ENCODE measurements around the gene PPP2R5B.

The PPP2R5B gene

DNA sequence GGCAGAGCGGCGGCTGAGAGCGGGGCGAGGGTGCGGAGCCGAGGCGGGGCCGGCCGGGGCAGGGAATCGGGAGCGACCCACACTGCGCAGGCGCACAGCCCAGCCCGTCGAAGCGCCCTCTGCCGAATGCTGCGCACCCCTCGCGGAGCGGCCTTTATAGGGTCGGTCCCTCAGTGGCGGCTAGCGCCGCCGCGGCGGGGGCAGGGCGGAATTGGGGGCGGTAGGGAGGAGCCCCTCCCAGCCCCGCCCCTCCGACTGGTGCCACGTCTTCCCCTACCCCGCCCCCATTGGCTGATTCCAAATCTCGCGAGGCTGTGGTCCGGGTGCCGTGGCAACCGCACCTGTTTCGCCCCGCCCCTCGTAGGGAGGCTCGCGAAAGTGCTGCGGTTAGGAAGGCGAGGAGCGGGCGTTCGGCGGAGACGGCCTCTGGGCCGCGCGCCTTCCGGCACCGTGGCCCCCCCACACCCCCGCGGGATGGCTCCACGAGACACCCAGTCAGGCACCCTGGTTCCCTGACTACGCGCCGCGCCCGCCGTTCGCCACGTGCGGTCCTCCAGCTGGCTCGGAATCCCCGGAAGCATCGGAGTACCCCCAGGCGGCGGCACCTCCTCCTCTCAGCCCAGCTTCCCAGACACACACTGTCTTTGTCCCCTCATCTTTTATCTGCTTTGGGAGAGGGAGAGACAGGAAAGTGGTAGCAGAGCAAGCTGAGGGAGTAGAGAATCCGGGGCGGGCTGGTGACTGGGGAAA, 45.8 kb upstream of the PPP2R5B start, which contains the start of gene EHD1:
Gene EHD1 (minus strand): TSS at position 128 of the 750 bp plus-strand sequence. CDS start 157 bp downstream, outside the sequence.
- TF ChIP-seq, protein P1, sequence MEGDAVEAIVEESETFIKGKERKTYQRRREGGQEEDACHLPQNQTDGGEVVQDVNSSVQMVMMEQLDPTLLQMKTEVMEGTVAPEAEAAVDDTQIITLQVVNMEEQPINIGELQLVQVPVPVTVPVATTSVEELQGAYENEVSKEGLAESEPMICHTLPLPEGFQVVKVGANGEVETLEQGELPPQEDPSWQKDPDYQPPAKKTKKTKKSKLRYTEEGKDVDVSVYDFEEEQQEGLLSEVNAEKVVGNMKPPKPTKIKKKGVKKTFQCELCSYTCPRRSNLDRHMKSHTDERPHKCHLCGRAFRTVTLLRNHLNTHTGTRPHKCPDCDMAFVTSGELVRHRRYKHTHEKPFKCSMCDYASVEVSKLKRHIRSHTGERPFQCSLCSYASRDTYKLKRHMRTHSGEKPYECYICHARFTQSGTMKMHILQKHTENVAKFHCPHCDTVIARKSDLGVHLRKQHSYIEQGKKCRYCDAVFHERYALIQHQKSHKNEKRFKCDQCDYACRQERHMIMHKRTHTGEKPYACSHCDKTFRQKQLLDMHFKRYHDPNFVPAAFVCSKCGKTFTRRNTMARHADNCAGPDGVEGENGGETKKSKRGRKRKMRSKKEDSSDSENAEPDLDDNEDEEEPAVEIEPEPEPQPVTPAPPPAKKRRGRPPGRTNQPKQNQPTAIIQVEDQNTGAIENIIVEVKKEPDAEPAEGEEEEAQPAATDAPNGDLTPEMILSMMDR (IDR thresholded peaks at IDR 0.05; ENCODE audit: low read length, missing control alignments): peak; percentile 41
- H3K4me3 ChIP-seq (replicated peaks; ENCODE audit: low read depth, low read length): peak within 1 kb of the TSS; percentile 93
- DNase-seq (ENCODE audit: low read depth): peak; percentile 98

DNA sequence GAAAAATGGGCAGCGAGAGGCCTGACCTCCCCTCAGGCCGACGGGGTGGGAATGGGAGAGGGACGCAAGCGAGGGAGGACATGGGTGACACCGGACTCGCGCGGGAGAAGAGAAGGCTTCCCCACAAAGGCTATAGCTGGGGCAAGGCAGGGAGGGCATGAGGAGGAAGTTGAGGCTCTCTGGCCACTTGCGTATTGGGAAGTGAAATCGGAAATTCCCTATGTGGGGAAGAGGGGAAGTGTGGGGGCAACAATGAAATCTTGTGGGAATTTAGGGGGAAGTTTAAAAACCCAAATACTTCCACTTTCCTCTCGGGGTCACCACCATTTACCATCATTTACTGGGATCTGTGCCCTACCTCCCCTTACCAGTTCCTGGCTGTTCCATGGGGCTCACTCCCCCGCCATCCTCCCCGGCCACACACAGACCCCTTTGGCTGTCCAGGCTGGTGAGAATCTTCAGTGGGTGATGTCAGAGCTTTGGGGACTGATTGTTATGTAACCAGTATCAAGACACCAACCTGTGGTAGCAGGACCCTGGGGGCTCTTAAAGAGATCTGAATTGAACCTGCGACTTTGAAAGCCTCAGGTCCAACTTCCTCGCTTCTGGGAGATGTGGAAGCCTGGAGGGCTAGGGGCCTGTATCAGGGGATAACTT, 45.1 kb upstream of the PPP2R5B start:
- peak overlapping the region; percentile 93 for H3K4me3 ChIP-seq (replicated peaks; ENCODE audit: low read depth, low read length)
- no peak for DNase-seq (ENCODE audit: low read depth)
- TF ChIP-seq, protein P1 (IDR thresholded peaks at IDR 0.05; ENCODE audit: low read length, missing control alignments): no peak

DNA sequence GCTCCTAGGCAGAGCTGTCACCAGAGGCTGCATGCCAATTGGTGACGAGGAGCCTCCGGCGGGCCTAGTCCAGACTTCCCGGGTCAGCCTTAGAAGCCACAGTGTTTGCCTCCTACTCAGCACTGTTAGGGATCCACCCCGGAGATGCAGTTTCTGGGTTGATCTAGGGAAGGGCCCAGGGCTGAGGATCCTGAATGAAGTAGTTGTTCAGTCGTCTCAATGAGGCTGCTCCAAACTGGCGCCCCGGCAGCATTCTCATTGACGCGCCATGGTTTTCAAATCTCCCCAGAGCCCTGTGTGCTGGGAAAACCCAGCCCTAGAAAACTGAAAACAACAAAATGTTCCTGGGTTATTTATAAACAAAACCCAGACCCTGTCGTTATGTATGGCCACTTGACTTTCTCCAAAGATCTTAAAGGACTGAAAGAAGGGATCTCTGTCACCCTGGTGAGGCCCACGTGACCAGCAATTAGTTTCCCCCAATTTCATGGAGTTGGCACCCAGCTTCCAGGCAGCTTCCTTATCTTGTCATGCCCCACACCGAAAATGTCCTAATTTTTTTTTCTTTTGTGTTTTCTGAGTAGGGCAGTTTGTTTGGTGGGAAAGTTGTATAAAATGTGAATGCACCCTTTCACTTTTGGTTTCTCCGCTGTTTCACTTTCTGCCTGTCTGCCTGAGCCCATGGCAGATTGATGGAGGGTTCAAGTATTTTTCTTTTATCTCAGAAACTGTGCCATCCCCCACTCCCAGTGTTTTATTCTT, 44.1 kb upstream of the PPP2R5B start:
- H3K4me3 ChIP-seq (replicated peaks; ENCODE audit: low read depth, low read length): no peak overlapping the region
- TF ChIP-seq, protein P1 (IDR thresholded peaks at IDR 0.05; ENCODE audit: low read length, missing control alignments): no peak
- no peak for DNase-seq (ENCODE audit: low read depth)

DNA sequence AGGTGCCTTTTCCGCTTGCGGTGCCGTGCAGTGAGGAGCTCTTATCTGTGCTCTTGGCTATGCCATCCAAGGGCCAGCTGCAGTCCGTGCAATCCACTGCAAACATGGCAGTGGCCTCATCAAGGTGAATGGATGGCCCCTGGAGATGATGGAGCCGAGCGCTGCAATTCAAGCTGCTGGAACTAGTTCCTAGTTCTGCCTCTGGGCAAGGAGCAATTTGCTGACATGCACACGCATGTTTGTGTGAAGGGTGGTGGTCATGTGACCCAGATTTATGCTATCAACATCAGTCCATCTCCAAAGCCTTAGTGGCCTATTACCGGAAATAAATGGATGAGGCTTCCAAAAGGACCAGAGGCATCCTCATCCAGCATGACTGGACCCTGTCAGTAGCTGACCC, 43.0 kb upstream of the PPP2R5B start:
- TF ChIP-seq, protein P1 (IDR thresholded peaks at IDR 0.05; ENCODE audit: low read length, missing control alignments): no peak
- no peak overlapping the region for H3K4me3 ChIP-seq (replicated peaks; ENCODE audit: low read depth, low read length)
- no peak for DNase-seq (ENCODE audit: low read depth)

DNA sequence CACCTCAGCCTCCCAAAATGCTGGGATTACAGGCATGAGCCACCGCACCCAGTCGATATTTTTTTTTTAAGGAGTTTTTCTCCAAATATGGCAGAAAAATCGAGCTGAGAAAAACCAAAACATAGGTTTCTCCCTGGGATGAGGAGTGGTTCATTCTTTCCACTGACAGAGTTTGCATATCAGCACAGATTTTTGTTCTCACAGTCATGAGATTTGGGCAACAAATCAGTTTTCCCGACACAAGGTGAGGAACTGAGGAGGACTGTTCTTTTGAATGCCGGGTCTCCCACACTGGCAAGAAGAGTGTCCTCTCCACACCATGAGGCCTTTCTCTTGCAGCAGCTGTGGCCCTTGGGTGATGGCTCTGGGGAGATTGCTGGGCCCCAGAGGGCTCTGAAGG, 42.2 kb upstream of the PPP2R5B start:
- no peak overlapping the region for H3K4me3 ChIP-seq (replicated peaks; ENCODE audit: low read depth, low read length)
- TF ChIP-seq, protein P1 (IDR thresholded peaks at IDR 0.05; ENCODE audit: low read length, missing control alignments): no peak
- no peak for DNase-seq (ENCODE audit: low read depth)

DNA sequence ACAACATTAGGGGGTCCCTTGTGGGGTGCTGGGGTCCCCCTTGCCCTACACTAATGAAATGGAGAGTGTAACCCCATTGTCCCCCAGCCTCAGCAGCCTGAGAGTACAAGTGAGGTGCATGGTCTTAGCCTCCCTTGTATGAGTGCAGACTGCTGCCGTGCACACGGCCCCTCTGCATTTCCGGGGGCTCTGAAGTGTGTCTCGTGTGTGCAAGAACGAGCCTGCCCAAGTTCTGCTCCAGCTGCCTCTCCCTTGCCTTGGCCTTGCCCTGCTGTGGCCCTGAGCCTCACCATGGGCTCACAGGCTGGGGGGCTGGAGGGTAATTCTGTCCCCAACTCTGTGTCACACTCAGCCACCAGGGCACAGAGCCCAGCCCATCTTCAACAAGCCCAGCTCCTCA, 40.9 kb upstream of the PPP2R5B start:
- H3K4me3 ChIP-seq (replicated peaks; ENCODE audit: low read depth, low read length): no peak overlapping the region
- TF ChIP-seq, protein P1 (IDR thresholded peaks at IDR 0.05; ENCODE audit: low read length, missing control alignments): no peak
- no peak for DNase-seq (ENCODE audit: low read depth)
